Epithelial cell of prostate (primary cell): ENCODE results near the gene MIER1.
"Not testable (repeated sequence)": the region's sequence is repeated elsewhere in the genome, so short reads cannot be mapped to it uniquely, and the experiment has no call there.

ENCODE experiments used
- DNase-seq: peaks from one replicate; pipeline ENCODE4 v3.0.0-alpha.2; 2011; ENCODE audit warnings: low read depth, low spot score
- H3K27ac ChIP-seq: fragments of 450-650 bp; 2 replicates; pipeline ENCODE4 v1.5.1; 2017; ENCODE audit warnings: mild to moderate bottlenecking

Gene MIER1

GRCh38 chr1:66933887-66934700 lies 9.3 kb downstream of the MIER1 start:
- peak overlapping the region; percentile 9 for H3K27ac ChIP-seq
- no peak for DNase-seq

- DNase-seq, result no peak
- H3K27ac ChIP-seq, result peak overlapping the region; percentile 10
Measured at GRCh38 chr1:66937529-66938234, 12.9 kb downstream of the MIER1 start.

- H3K27ac ChIP-seq, result peak overlapping the region; percentile 10
- DNase-seq, result no peak
Measured at GRCh38 chr1:66938613-66939012, 13.8 kb downstream of the MIER1 start.

- DNase-seq, result no peak
- H3K27ac ChIP-seq, result no peak overlapping the region
Measured at GRCh38 chr1:66940981-66941380, 16.2 kb downstream of the MIER1 start.

GRCh38 chr1:66943361-66943969 lies 18.7 kb downstream of the MIER1 start:
- H3K27ac ChIP-seq, result peak overlapping the region; percentile 90
- no peak for DNase-seq

GRCh38 chr1:66944330-66945274 lies 19.8 kb downstream of the MIER1 start:
- H3K27ac ChIP-seq, result peak overlapping the region; percentile 90
- DNase-seq, result peak; percentile 57

- no peak for DNase-seq
- peak overlapping the region; percentile 90 for H3K27ac ChIP-seq
Measured at GRCh38 chr1:66945316-66945715, 20.5 kb downstream of the MIER1 start.

GRCh38 chr1:66947267-66947666 lies 22.5 kb downstream of the MIER1 start:
- H3K27ac ChIP-seq, result no peak overlapping the region
- DNase-seq, result no peak

GRCh38 chr1:66951513-66951912 lies 26.7 kb downstream of the MIER1 start:
- no peak for DNase-seq
- peak overlapping the region; percentile 10 for H3K27ac ChIP-seq

- no peak overlapping the region for H3K27ac ChIP-seq
- DNase-seq, result no peak
Measured at GRCh38 chr1:66954208-66954607, 29.4 kb downstream of the MIER1 start.

- no peak overlapping the region for H3K27ac ChIP-seq
Measured at GRCh38 chr1:66957938-66958337, 33.1 kb downstream of the MIER1 start.

GRCh38 chr1:66966188-66966873 lies 41.5 kb downstream of the MIER1 start:
- not testable (repeated sequence) for DNase-seq, H3K27ac ChIP-seq

More at GRCh38 chr1:66957938-66958337, 33.1 kb downstream of the MIER1 start:
- no peak for DNase-seq

- no peak overlapping the region for H3K27ac ChIP-seq
- no peak for DNase-seq
Measured at GRCh38 chr1:66968574-66968973, 43.8 kb downstream of the MIER1 start.

GRCh38 chr1:66978201-66978600 lies 53.4 kb downstream of the MIER1 start:
- DNase-seq, result no peak
- no peak overlapping the region for H3K27ac ChIP-seq

GRCh38 chr1:66979621-66980020 lies 54.8 kb downstream of the MIER1 start:
- DNase-seq, result not testable (repeated sequence)

GRCh38 chr1:66980745-66981367 lies 56.1 kb downstream of the MIER1 start:
- peak; percentile 2 for DNase-seq
- no peak overlapping the region for H3K27ac ChIP-seq

More at GRCh38 chr1:66979621-66980020, 54.8 kb downstream of the MIER1 start:
- not testable (repeated sequence) for H3K27ac ChIP-seq

GRCh38 chr1:66981679-66982078 lies 56.9 kb downstream of the MIER1 start:
- no peak overlapping the region for H3K27ac ChIP-seq
- no peak for DNase-seq

- no peak overlapping the region for H3K27ac ChIP-seq
- no peak for DNase-seq
Measured at GRCh38 chr1:66982561-66983260, 57.9 kb downstream of the MIER1 start.
